Liver (tissue), 9 donors: ENCODE measurements around the gene SOX14. TPM values are rescaled to one million over a fixed set of nuclear protein-coding genes. Genes with fewer than 3 reads are reported as not detected.

Source experiments
- DNase-seq: peaks from one replicate; pipeline ENCODE4 v3.0.0-alpha.2; 2017; ENCODE audit warnings: low spot score
- H3K27ac ChIP-seq, 2 donors: one replicate each; pipeline ENCODE4 v1.7.0; 2013; ENCODE audit warnings: inconsistent platforms in 2 of 2, low read length in 2 of 2, control low read depth in 1 of 2, low read depth in 1 of 2, mild to moderate bottlenecking in 1 of 2
- H3K27me3 ChIP-seq, 4 donors: one replicate each; pipeline versions ENCODE4 v1.6.1 to v1.7.0; 2013; ENCODE audit warnings: low read length in 3 of 4, inconsistent platforms in 1 of 4, mild to moderate bottlenecking in 1 of 4, moderate library complexity in 1 of 4; ENCODE audit not compliant: control insufficient read depth in 4 of 4, insufficient read depth in 4 of 4
- H3K36me3 ChIP-seq, 4 donors: one replicate each; pipeline versions ENCODE4 v1.6.1 to v1.7.0; 2013; ENCODE audit warnings: low read length in 3 of 4, mild to moderate bottlenecking in 3 of 4, low read depth in 1 of 4, moderate library complexity in 1 of 4; ENCODE audit not compliant: control insufficient read depth in 4 of 4, insufficient read depth in 3 of 4
- H3K4me1 ChIP-seq, 4 donors: one replicate each; pipeline versions ENCODE4 v1.6.1 to v1.7.0; 2013; ENCODE audit warnings: low read length in 3 of 4, mild to moderate bottlenecking in 3 of 4, moderate library complexity in 1 of 4; ENCODE audit not compliant: control insufficient read depth in 4 of 4, insufficient read depth in 4 of 4
- H3K4me3 ChIP-seq, 3 donors: one replicate each; pipeline versions ENCODE4 v1.6.1 to v1.7.0; 2013; ENCODE audit warnings: low read length in 3 of 3, control low read depth in 1 of 3, low read depth in 1 of 3, mild to moderate bottlenecking in 1 of 3
- H3K9ac ChIP-seq, 2 donors: one replicate each; pipeline ENCODE4 v1.7.0; 2013; ENCODE audit warnings: low read length in 2 of 2, mild to moderate bottlenecking in 2 of 2, moderate library complexity in 2 of 2, control low read depth in 1 of 2, low read depth in 1 of 2
- H3K9me3 ChIP-seq, 4 donors: one replicate each; pipeline versions ENCODE4 v1.6.1 to v1.7.0; 2013; ENCODE audit warnings: low read length in 3 of 4; ENCODE audit not compliant: control insufficient read depth in 4 of 4
- ATF3 ChIP-seq: IDR thresholded peaks from 2 replicates; pipeline ENCODE4 v1.6.1; 2016; ENCODE audit warnings: antibody characterized with exemption
- CTCF ChIP-seq: fragments of 150-350 bp; IDR thresholded peaks from 2 replicates; pipeline ENCODE4 v1.5.1; 2017; ENCODE audit warnings: improper control_type of control experiment, low read depth, low read length; ENCODE audit not compliant: missing input control
- EGR1 ChIP-seq, 2 donors: IDR thresholded peaks; 2 replicates each; pipeline ENCODE4 v1.6.1; 2016 to 2018; ENCODE audit warnings: antibody characterized with exemption in 2 of 2, low read depth in 2 of 2
- FOXA1 ChIP-seq: IDR thresholded peaks from 2 replicates; pipeline ENCODE4 v1.6.1; 2016; ENCODE audit warnings: antibody characterized with exemption
- FOXA2 ChIP-seq: IDR thresholded peaks from 2 replicates; pipeline ENCODE4 v1.6.1; 2016; ENCODE audit warnings: antibody characterized with exemption
- GABPA ChIP-seq, 2 donors: IDR thresholded peaks in 1 of 2; conservative IDR thresholded peaks in 1 of 2; 2 replicates each; pipeline ENCODE4 v1.6.1; 2016; ENCODE audit warnings: antibody characterized with exemption in 2 of 2, mild to moderate bottlenecking in 1 of 2, moderate library complexity in 1 of 2
- HNF4A ChIP-seq, 2 donors: conservative IDR thresholded peaks; 2 replicates each; pipeline ENCODE4 v1.6.1; 2016; ENCODE audit warnings: antibody characterized with exemption in 2 of 2, mild to moderate bottlenecking in 2 of 2
- HNF4G ChIP-seq: IDR thresholded peaks from 2 replicates; pipeline ENCODE4 v1.6.1; 2016; ENCODE audit warnings: antibody characterized with exemption
- JUND ChIP-seq, 2 donors: IDR thresholded peaks; 2 replicates each; pipeline ENCODE4 v1.6.1; 2016; ENCODE audit warnings: antibody characterized with exemption in 2 of 2
- MAX ChIP-seq: IDR thresholded peaks from 2 replicates; pipeline ENCODE4 v1.6.1; 2016; ENCODE audit warnings: antibody characterized with exemption
- NR2F2 ChIP-seq: IDR thresholded peaks from 2 replicates; pipeline ENCODE4 v1.6.1; 2016; ENCODE audit warnings: antibody characterized with exemption
- RAD21 ChIP-seq, 2 donors: IDR thresholded peaks; 2 replicates each; pipeline ENCODE4 v1.6.1; 2016; ENCODE audit warnings: antibody characterized with exemption in 2 of 2, mild to moderate bottlenecking in 2 of 2
- REST ChIP-seq: IDR thresholded peaks from 2 replicates; pipeline ENCODE4 v1.6.1; 2016; ENCODE audit warnings: antibody characterized with exemption, mild to moderate bottlenecking
- RXRA ChIP-seq, 2 donors: IDR thresholded peaks; 2 replicates each; pipeline ENCODE4 v1.6.1; 2017 to 2018; ENCODE audit warnings: antibody characterized with exemption in 2 of 2, mild to moderate bottlenecking in 1 of 2
- SP1 ChIP-seq: IDR thresholded peaks from 2 replicates; pipeline ENCODE4 v1.6.1; 2018; ENCODE audit warnings: antibody characterized with exemption, mild to moderate bottlenecking
- TAF1 ChIP-seq: conservative IDR thresholded peaks from 2 replicates; pipeline ENCODE4 v1.6.1; 2016; ENCODE audit warnings: antibody characterized with exemption, mild to moderate bottlenecking
- YY1 ChIP-seq: IDR thresholded peaks from 2 replicates; pipeline ENCODE4 v1.6.1; 2016; ENCODE audit warnings: antibody characterized with exemption, mild to moderate bottlenecking
- ZBTB33 ChIP-seq: IDR thresholded peaks from 2 replicates; pipeline ENCODE4 v1.6.1; 2016; ENCODE audit warnings: antibody characterized with exemption
- WGBS: extraction: QIAGEN DNeasy Blood & Tissue Kit; methylation state at CpG from one replicate; pipeline ENCODE4 v1.1.7; 2013; 5-methylcytosine and 5-hydroxymethylcytosine counted together
- polyA plus RNA-seq, 2 donors: library from polyadenylated mRNA; stranded (reverse) in 1 of 2; unstranded in 1 of 2; fragments of 200-250 nt in 1 of 2; fragments of >200 nt in 1 of 2; fragmentation: Nextera tagmentation in 1 of 2; extraction: Ambion mirVana in 1 of 2; gene quantifications; one replicate each; pipeline versions ENCODE4 v1.2.1 to v1.2.3, GENCODE V29; 2013 to 2015
- total RNA-seq, 2 donors: library from RNA; depleted of rRNA; stranded (reverse); fragments of >200 nt; gene quantifications; one replicate each; pipeline ENCODE4 v1.2.3, GENCODE V29; 2014
- donor health status: healthy.
- donor health status: healthy.
- donor health status: healthy.
- donor health status: healthy.
- donor health status: healthy.

Gene SOX14
- total and polyA plus RNA-seq, 4 donors = not detected

- no peak for DNase-seq
- no peak overlapping the region for H3K4me3 ChIP-seq
- no peak overlapping the region for H3K9ac ChIP-seq
- H3K27ac ChIP-seq = no peak overlapping the region
- TF ChIP-seq TAF1 (no peak), YY1 (no peak), RXRA (IDR thresholded peaks at IDR 0.05) (no peak), HNF4A (conservative IDR thresholded peaks at IDR 0.05) (no peak), FOXA2 (no peak), HNF4G (no peak), FOXA1 (no peak), EGR1 (IDR thresholded peaks at IDR 0.05; ENCODE audit: low read depth in 2 of 2) (no peak), MAX (no peak), JUND (IDR thresholded peaks at IDR 0.05) (no peak), ZBTB33 (no peak), ATF3 (no peak), RAD21 (IDR thresholded peaks at IDR 0.05) (no peak), SP1 (no peak), NR2F2 (no peak)
- peaks cover 0 to 4% (median 0%) of the 10 kb centered on the region in 4 donors for H3K9me3 ChIP-seq
- peaks cover 0 to 11% (median under 1%) of the 10 kb centered on the region in 4 donors for H3K27me3 ChIP-seq
- no peaks in the 10 kb centered on the region for H3K36me3 ChIP-seq
- no peaks in the 10 kb centered on the region for H3K4me1 ChIP-seq
These were observed 45.4 kb downstream of the SOX14 start for GRCh38 chr3:137809509-137809908.

GRCh38 chr3:137812023-137812422, 47.9 kb downstream of the SOX14 start:
- Histone ChIP-seq H3K27ac (no peak overlapping the region), H3K9me3 (no peaks in the 10 kb centered on the region), H3K9ac (no peak overlapping the region), H3K36me3 (no peaks in the 10 kb centered on the region), H3K27me3 (peaks cover 0 to 11% (median under 1%) of the 10 kb centered on the region in 4 donors), H3K4me3 (no peak overlapping the region), H3K4me1 (no peaks in the 10 kb centered on the region)
- no peak for DNase-seq
- 35% methylated on average over 4 of the region's 4 CpGs for WGBS
- TF ChIP-seq REST (no peak), MAX (no peak), EGR1 (IDR thresholded peaks at IDR 0.05; ENCODE audit: low read depth in 2 of 2) (no peak), FOXA1 (no peak), YY1 (no peak), TAF1 (no peak), ATF3 (no peak), GABPA (IDR thresholded peaks at IDR 0.05 in 1 of 2, conservative IDR thresholded peaks at IDR 0.05 in 1 of 2) (no peak), ZBTB33 (no peak), HNF4A (conservative IDR thresholded peaks at IDR 0.05) (no peak), RAD21 (IDR thresholded peaks at IDR 0.05) (no peak), HNF4G (no peak), JUND (IDR thresholded peaks at IDR 0.05) (no peak), SP1 (no peak), CTCF (no peak), RXRA (IDR thresholded peaks at IDR 0.05) (no peak), FOXA2 (no peak), NR2F2 (no peak)
